ENCODE measurements around the gene IREB2. TPM values are rescaled to one million over a fixed set of nuclear protein-coding genes. Genes with fewer than 3 reads are reported as not detected.

Gene IREB2
- polyA plus RNA-seq, 1 of the 3 experiments (the other 2 are of a cell fraction): 9.5 TPM

- peak; percentile 46 for DNase-seq
- Histone ChIP-seq H3K9ac (peak overlapping the region; percentile 99), H3K4me2 (peak overlapping the region; percentile 94), H3K79me2 (ENCODE audit: insufficient read depth) (peaks cover 57% of the 10 kb centered on the region), H3K36me3 (replicated peaks in 1 of 2; ENCODE audit: control insufficient read depth in 1 of 2, insufficient read depth in 2 of 2, low read length in 1 of 2) (peaks cover 31 to 32% of the 10 kb centered on the region in 2 experiments), H2AFZ (ENCODE audit: low read depth) (peak overlapping the region; percentile 64), H3K4me1 (ENCODE audit: control insufficient read depth in 1 of 2, insufficient read depth in 2 of 2, low read depth in 1 of 2, low read length in 1 of 2) (peaks cover 12 to 15% of the 10 kb centered on the region in 2 experiments; a peak in 3 of 4 replicates), H3K9me2 (no peaks in the 10 kb centered on the region), H3K4me3 (ENCODE audit: low read depth in 2 of 2, low read length in 1 of 2) (peak overlapping the region; percentile 85 to 91), H3K27ac (ENCODE audit: low read depth in 2 of 2, low read length in 1 of 2) (peak overlapping the region; percentile 91 to 92), H3K27me3 (ENCODE audit: insufficient read depth) (no peaks in the 10 kb centered on the region), H4K20me1 (ENCODE audit: insufficient read depth) (peaks cover 35% of the 10 kb centered on the region), H3K9me3 (no peaks in the 10 kb centered on the region), H3F3A (replicated peaks; ENCODE audit: insufficient read depth) (peaks cover 9% of the 10 kb centered on the region)
- ChIA-PET POLR2A (interaction anchor here (0.7 to 1.5 kb wide), 6 partner anchors 9 to 203 kb away, joined by 3 to 7 read pairs (median 4); partner anchors contain the start of genes CHRNB4, PSMA4 and SKIC8), CTCF (interaction anchor here (0.7 to 4.2 kb wide), 16 partner anchors 10 to 139 kb away, joined by 3 to 19 read pairs (median 4); partner anchors contain the start of gene SKIC8)
- TF ChIP-seq TEAD4 (IDR thresholded peaks at IDR 0.05; ENCODE audit: borderline replicate concordance, insufficient read depth) (no peak), MXI1 (IDR thresholded peaks at IDR 0.05; ENCODE audit: low read depth, low read length) (peak; percentile 35; the same call in 1 of the 2 replicates), CTCF (IDR thresholded peaks at IDR 0.05) (peak; percentile 53), CHD2 (IDR thresholded peaks at IDR 0.05; ENCODE audit: low read length, partially characterized antibody) (peak; percentile 2), JUND (IDR thresholded peaks at IDR 0.05) (no peak)
- WGBS (ENCODE audit: low lambda C conversion rate): under 1% methylated on average over 17 of the region's 23 CpGs
Measured at GRCh38 chr15:78438619-78439285, 736 bp downstream of the IREB2 start.

GRCh38 chr15:78440375-78441373 lies 2.7 kb downstream of the IREB2 start:
- Histone ChIP-seq H3K4me2 (0 out of 2 replicates have a peak overlapping the region, but pooled peaks have one; percentile 12), H3K36me3 (replicated peaks in 1 of 2; ENCODE audit: control insufficient read depth in 1 of 2, insufficient read depth in 2 of 2, low read length in 1 of 2) (peaks cover 43 to 46% of the 10 kb centered on the region in 2 experiments), H3K9me2 (no peaks in the 10 kb centered on the region), H3K27me3 (ENCODE audit: insufficient read depth) (no peaks in the 10 kb centered on the region), H3K79me2 (ENCODE audit: insufficient read depth) (peaks cover 76% of the 10 kb centered on the region), H2AFZ (ENCODE audit: low read depth) (no peak overlapping the region), H3K27ac (ENCODE audit: low read depth in 2 of 2, low read length in 1 of 2) (no peak overlapping the region), H3F3A (replicated peaks; ENCODE audit: insufficient read depth) (peaks cover 9% of the 10 kb centered on the region), H3K9ac (peak overlapping the region; percentile 10; the same call in 1 of the 2 replicates), H3K4me1 (ENCODE audit: control insufficient read depth in 1 of 2, insufficient read depth in 2 of 2, low read depth in 1 of 2, low read length in 1 of 2) (peaks cover 15% of the 10 kb centered on the region in 2 experiments; a peak in 3 of 4 replicates), H4K20me1 (ENCODE audit: insufficient read depth) (peaks cover 54% of the 10 kb centered on the region), H3K4me3 (ENCODE audit: low read depth in 2 of 2, low read length in 1 of 2) (no peak overlapping the region), H3K9me3 (no peaks in the 10 kb centered on the region)
- TF ChIP-seq EP300 (IDR thresholded peaks at IDR 0.05; ENCODE audit: borderline replicate concordance in 1 of 2, low read depth in 1 of 2, low read length in 1 of 2): no peak
- no peak for TF ChIP-seq NFIC (IDR thresholded peaks at IDR 0.05; ENCODE audit: borderline replicate concordance)
- ChIA-PET POLR2A (no interaction called here), CTCF (interaction anchor here (1.4 to 1.7 kb wide), 2 partner anchors 9 to 134 kb away, joined by 4 to 6 read pairs; no protein-coding TSS in a partner anchor)
- whole genome bisulfite sequencing (ENCODE audit: low lambda C conversion rate): 67% methylated on average over 3 of the region's 3 CpGs
- no peak for DNase-seq

All from SK-N-SH (cell line).